Activated B cell treated with CpG ODN at 0.5 μM for 24 hours (primary cell): ENCODE results near the gene PRKAR2A. TPM values are rescaled to one million over a fixed set of nuclear protein-coding genes. Genes with fewer than 3 reads are reported as not detected.
"Not testable (repeated sequence)": the region's sequence is repeated elsewhere in the genome, so short reads cannot be mapped to it uniquely, and the experiment has no call there.

Experiments used
- ATAC-seq: fragments of 200-7000 bp; cut with Tn5 transposase; one replicate; pipeline ENCODE4 v1.10.0; 2021; ENCODE audit warnings: low read depth, mild to moderate bottlenecking, moderate library complexity
- CTCF ChIA-PET: fragments of 350-600 bp; sonication (Branson Sonifier 250); formaldehyde crosslinking; loops from one replicate; lab custom pipeline; 2021; ENCODE audit warnings: antibody characterized with exemption; lab: Charles Lee
- POLR2A ChIA-PET: fragments of 350-600 bp; sonication (Branson Sonifier 250); formaldehyde crosslinking; loops from one replicate; lab custom pipeline; 2021; ENCODE audit warnings: antibody characterized with exemption; lab: Charles Lee
- DNase-seq: peaks from one replicate; pipeline ENCODE4 v3.0.0; 2022
- H3K27ac Mint-ChIP-seq: one replicate; pipeline ENCODE4 v1.8.0; 2020; ENCODE audit warnings: mixed read lengths
- H3K27me3 Mint-ChIP-seq: one replicate; pipeline ENCODE4 v1.8.0; 2021; ENCODE audit warnings: mixed read lengths
- H3K36me3 Mint-ChIP-seq: one replicate; pipeline ENCODE4 v1.8.0; 2021; ENCODE audit warnings: low read depth, mixed read lengths
- H3K4me1 Mint-ChIP-seq: one replicate; pipeline ENCODE4 v1.8.0; 2021; ENCODE audit warnings: mixed read lengths
- H3K4me3 Mint-ChIP-seq: one replicate; pipeline ENCODE4 v1.8.0; 2020; ENCODE audit warnings: mild to moderate bottlenecking, mixed read lengths
- H3K9me3 Mint-ChIP-seq: one replicate; pipeline ENCODE4 v1.8.0; 2020; ENCODE audit warnings: mixed read lengths
- intact Hi-C: fragments of 100-400 bp; cut with micrococcal nuclease; formaldehyde crosslinking; loops from one replicate; pipeline ENCODE4 v1.15.1; 2024
- total RNA-seq: library from RNA; stranded (reverse); gene quantifications from 2 replicates; pipeline ENCODE4 v1.2.3, GENCODE V29; 2022
- TF ChIP-seq, protein P1 (sequence below): fragments of 200-600 bp; IDR thresholded peaks from one replicate; pipeline ENCODE4 v1.8.0; 2022; ENCODE audit warnings: antibody characterized with exemption, mild to moderate bottlenecking

Gene PRKAR2A
- total RNA-seq, 1 donor from 2014 or later, result 28.0 TPM

- no peaks in the 10 kb centered on the region for H3K27me3 Mint-ChIP-seq
- H3K4me1 Mint-ChIP-seq, result no peaks in the 10 kb centered on the region
- H3K9me3 Mint-ChIP-seq, result no peaks in the 10 kb centered on the region
- intact Hi-C loops, result no loop called here
- ChIA-PET POLR2A (no interaction called here), CTCF (no interaction called here)
- no peak overlapping the region for H3K27ac Mint-ChIP-seq
- no peak for ATAC-seq
- TF ChIP-seq, protein P1, sequence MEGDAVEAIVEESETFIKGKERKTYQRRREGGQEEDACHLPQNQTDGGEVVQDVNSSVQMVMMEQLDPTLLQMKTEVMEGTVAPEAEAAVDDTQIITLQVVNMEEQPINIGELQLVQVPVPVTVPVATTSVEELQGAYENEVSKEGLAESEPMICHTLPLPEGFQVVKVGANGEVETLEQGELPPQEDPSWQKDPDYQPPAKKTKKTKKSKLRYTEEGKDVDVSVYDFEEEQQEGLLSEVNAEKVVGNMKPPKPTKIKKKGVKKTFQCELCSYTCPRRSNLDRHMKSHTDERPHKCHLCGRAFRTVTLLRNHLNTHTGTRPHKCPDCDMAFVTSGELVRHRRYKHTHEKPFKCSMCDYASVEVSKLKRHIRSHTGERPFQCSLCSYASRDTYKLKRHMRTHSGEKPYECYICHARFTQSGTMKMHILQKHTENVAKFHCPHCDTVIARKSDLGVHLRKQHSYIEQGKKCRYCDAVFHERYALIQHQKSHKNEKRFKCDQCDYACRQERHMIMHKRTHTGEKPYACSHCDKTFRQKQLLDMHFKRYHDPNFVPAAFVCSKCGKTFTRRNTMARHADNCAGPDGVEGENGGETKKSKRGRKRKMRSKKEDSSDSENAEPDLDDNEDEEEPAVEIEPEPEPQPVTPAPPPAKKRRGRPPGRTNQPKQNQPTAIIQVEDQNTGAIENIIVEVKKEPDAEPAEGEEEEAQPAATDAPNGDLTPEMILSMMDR, result no peak
- DNase-seq, result no peak
- no peak overlapping the region for H3K4me3 Mint-ChIP-seq
- peaks cover 37% of the 10 kb centered on the region for H3K36me3 Mint-ChIP-seq
Measured at GRCh38 chr3:48788544-48789162, 59.0 kb downstream of the PRKAR2A start.

- intact Hi-C loops, result no loop called here
- TF ChIP-seq, protein P1, result no peak
- Mint-ChIP-seq H3K36me3 (peaks cover 46% of the 10 kb centered on the region), H3K4me3 (no peak overlapping the region), H3K9me3 (no peaks in the 10 kb centered on the region), H3K4me1 (no peaks in the 10 kb centered on the region), H3K27ac (no peak overlapping the region), H3K27me3 (no peaks in the 10 kb centered on the region)
- CTCF ChIA-PET, result no interaction called here
- DNase-seq, result no peak
- POLR2A ChIA-PET, result no interaction called here
- no peak for ATAC-seq
Measured at GRCh38 chr3:48784426-48785120, 63.1 kb downstream of the PRKAR2A start.

GRCh38 chr3:48783304-48783703 lies 64.4 kb downstream of the PRKAR2A start:
- Mint-ChIP-seq H3K27ac (no peak overlapping the region), H3K9me3 (no peaks in the 10 kb centered on the region), H3K36me3 (peaks cover 43% of the 10 kb centered on the region), H3K4me3 (no peak overlapping the region), H3K27me3 (no peaks in the 10 kb centered on the region), H3K4me1 (no peaks in the 10 kb centered on the region)
- POLR2A ChIA-PET, result no interaction called here
- ATAC-seq (no peak), DNase-seq (no peak)
- intact Hi-C loops, result no loop called here
- TF ChIP-seq, protein P1, result no peak
- CTCF ChIA-PET, result no interaction called here

GRCh38 chr3:48782046-48782445 lies 65.6 kb downstream of the PRKAR2A start:
- peaks cover 46% of the 10 kb centered on the region for H3K36me3 Mint-ChIP-seq
- no peaks in the 10 kb centered on the region for H3K9me3 Mint-ChIP-seq
- H3K4me1 Mint-ChIP-seq, result no peaks in the 10 kb centered on the region
- intact Hi-C loops, result no loop called here
- no peaks in the 10 kb centered on the region for H3K27me3 Mint-ChIP-seq
- TF ChIP-seq, protein P1, result no peak
- ATAC-seq (no peak), DNase-seq (no peak)
- ChIA-PET POLR2A (no interaction called here), CTCF (no interaction called here)
- no peak overlapping the region for H3K4me3 Mint-ChIP-seq
- no peak overlapping the region for H3K27ac Mint-ChIP-seq

GRCh38 chr3:48778565-48778964 lies 69.1 kb downstream of the PRKAR2A start:
- peaks cover 38% of the 10 kb centered on the region for H3K36me3 Mint-ChIP-seq
- H3K27ac Mint-ChIP-seq, H3K4me1 Mint-ChIP-seq, DNase-seq, H3K4me3 Mint-ChIP-seq, intact Hi-C loops, H3K9me3 Mint-ChIP-seq, H3K27me3 Mint-ChIP-seq, ATAC-seq, CTCF ChIA-PET: not testable (repeated sequence)
- POLR2A ChIA-PET, result interaction anchor here (0.6 kb wide), 1 partner anchor 19 kb away, joined by 5 read pairs; no protein-coding TSS in a partner anchor
